ENCODE results near the gene SPON1.
"Not testable (repeated sequence)": the region's sequence is repeated elsewhere in the genome, so short reads cannot be mapped to it uniquely, and the experiment has no call there.

The SPON1 gene

DNA sequence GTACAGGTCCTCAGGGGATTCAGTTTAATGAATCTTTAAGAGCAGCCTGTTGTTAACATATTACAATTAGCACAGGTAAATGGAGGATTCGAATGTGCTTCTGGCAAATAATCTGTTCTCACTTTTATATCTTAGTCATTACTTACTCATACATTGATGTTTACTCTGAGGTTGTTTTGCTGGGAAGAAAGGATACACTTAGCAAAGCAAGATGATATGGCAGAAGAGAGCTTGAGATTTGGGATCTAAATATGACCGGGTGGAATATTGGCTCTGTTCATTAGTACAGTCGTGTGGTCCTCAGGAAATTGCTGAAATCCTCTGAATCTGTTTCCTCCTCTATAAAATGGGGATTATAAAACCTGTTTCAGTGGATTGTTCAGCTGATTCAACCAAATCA is 59.7 kb downstream of the SPON1 start:
- Histone ChIP-seq H3K9ac (ENCODE audit: low read depth, low read length) (no peak overlapping the region), H3K9me3 (ENCODE audit: control insufficient read depth, insufficient read depth, low read length) (no peaks in the 10 kb centered on the region), H3K4me1 (ENCODE audit: insufficient read depth, low read length) (0 out of 2 replicates have a peak, but pooled peaks cover 4% of the 10 kb centered on the region), H3K36me3 (ENCODE audit: insufficient read depth, low read length) (no peaks in the 10 kb centered on the region)

DNA sequence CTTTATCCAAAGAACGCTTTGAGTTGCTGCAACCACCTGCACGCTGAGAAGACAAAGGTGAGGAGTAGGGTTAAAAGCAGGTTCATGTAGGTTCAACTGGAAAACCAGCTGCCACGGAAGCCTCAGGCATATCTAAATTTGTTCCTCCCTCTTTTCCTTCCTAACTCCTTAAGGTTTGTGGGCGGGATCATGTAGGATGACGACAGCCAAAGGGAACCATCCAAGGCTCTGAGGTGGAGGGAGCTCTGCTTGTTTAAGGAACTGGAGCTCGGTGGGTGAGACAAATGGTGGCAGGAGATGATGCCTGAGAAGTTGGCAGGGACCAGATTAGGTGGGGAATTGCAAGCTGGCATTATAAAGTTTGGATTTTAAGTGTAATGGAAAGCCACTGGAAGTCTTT is 60.3 kb downstream of the SPON1 start:
- H3K9ac ChIP-seq (ENCODE audit: low read depth, low read length): no peak overlapping the region
- no peaks in the 10 kb centered on the region for H3K9me3 ChIP-seq (ENCODE audit: control insufficient read depth, insufficient read depth, low read length)
- H3K4me1 ChIP-seq (ENCODE audit: insufficient read depth, low read length): 0 out of 2 replicates have a peak, but pooled peaks cover 4% of the 10 kb centered on the region
- H3K36me3 ChIP-seq (ENCODE audit: insufficient read depth, low read length): no peaks in the 10 kb centered on the region

DNA sequence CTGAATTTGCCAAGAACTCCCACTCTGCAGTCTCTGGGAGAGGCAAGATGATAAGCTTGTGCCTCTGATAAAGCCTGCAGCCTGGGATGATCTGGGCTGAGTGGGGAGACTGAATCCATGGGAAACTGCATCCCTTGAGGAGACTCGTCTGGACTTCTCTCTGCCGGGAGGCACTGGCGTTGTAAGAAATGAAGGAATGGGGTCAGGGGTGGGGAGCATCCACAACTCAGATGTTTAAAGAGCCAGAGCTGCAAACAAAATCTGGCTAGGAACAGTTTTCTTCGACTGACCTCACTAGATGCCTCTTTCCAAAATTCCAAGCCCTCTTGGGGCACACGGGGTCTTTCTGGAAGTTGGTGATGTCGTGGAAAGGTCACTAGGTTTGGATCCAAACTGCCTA is 64.4 kb downstream of the SPON1 start:
- Histone ChIP-seq H3K4me1 (ENCODE audit: insufficient read depth, low read length) (peaks cover 11% of the 10 kb centered on the region), H3K9me3 (ENCODE audit: control insufficient read depth, insufficient read depth, low read length) (no peaks in the 10 kb centered on the region), H3K36me3 (ENCODE audit: insufficient read depth, low read length) (no peaks in the 10 kb centered on the region), H3K9ac (ENCODE audit: low read depth, low read length) (no peak overlapping the region)

DNA sequence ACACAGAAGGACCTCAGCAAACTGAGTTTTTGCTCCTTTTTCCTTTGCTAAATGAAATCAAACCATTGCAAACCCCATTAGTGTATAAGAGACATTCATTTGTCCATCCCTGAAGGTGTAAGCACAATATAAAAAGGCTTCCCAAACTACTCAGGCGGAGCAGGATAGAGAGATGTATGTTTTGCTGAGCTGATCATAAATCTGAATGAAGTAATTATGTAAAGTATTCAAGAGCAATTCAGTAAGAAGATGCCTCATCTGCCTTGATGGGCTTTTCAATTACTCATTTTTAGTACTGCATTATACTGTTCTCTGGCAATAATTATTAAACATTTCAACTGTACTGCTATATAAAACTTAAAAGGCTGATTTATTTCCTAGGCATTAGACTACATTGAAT is 65.0 kb downstream of the SPON1 start:
- Histone ChIP-seq H3K36me3 (ENCODE audit: insufficient read depth, low read length) (no peaks in the 10 kb centered on the region), H3K9ac (ENCODE audit: low read depth, low read length) (no peak overlapping the region), H3K9me3 (ENCODE audit: control insufficient read depth, insufficient read depth, low read length) (no peaks in the 10 kb centered on the region)

DNA sequence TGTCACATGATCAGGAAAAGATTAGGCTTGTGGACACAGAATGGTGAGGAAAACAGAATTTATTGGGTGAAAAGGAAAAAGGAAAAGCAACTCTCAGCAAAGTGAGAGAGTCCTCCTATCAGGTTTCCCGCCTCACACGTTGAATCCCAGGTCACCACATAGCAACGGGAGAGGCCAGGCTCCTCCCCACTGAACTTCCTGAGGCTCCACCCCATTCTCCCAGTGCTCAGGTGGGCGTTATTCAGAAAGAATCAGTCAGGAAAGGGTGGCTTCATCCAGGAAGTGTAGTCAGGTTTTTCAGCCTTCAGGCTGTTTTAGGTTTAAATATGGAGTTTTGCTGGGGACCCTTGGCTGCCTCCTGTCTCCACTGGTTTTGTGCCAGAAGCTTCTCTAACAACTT is 66.9 kb downstream of the SPON1 start:
- H3K36me3 ChIP-seq (ENCODE audit: insufficient read depth, low read length): no peaks in the 10 kb centered on the region
- no peaks in the 10 kb centered on the region for H3K9me3 ChIP-seq (ENCODE audit: control insufficient read depth, insufficient read depth, low read length)
- H3K9ac ChIP-seq (ENCODE audit: low read depth, low read length): no peak overlapping the region
- H3K4me1 ChIP-seq (ENCODE audit: insufficient read depth, low read length): peaks cover 8% of the 10 kb centered on the region

More for the DNA sequence above, 65.0 kb downstream of the SPON1 start:
- peaks cover 11% of the 10 kb centered on the region for H3K4me1 ChIP-seq (ENCODE audit: insufficient read depth, low read length)

DNA sequence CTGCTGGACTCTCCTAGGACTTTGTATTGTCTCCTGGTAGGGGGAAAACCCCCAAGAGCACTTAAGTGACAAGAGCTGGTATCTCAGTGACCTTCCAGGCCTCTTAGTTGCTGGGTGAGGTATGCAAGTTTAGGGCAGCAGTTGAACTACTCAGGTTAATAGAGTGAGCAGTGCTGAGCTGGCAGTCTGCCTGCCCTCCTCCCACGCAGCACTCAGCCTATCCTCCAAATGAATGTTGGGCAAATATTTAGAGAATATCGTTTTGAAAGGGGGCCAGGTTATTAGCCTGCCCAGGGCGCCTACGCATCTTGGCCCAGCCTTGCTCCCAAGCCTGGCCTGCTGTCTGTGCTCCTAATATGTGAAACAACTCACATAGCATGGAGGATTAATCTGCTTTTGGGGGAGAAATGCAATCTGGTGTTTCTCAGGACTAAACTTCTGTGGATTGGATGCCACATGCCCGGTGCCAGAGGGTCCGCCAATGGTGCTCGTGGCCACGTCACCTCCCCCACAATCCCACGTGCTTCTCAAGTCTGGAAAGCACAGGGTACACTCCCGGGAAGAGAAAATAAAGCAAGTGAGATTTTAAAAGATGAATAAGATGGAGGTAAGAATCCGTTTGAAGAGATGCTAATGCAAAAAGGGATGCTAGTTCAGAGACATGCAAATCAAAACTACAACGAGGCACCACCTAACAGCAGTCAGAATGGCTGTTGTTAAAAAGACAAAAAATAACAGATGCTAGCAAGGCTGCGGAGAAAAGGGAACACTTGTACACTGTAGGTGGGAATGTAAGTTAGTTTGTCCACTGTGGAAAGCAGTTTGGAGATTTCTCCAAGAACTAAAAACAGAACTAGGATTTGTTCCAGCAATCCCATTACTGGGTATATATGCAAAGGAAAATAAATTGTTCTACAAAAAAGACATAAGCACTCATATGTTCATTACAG is 67.7 kb downstream of the SPON1 start:
- Histone ChIP-seq H3K36me3 (ENCODE audit: insufficient read depth, low read length) (no peaks in the 10 kb centered on the region), H3K9me3 (ENCODE audit: control insufficient read depth, insufficient read depth, low read length) (no peaks in the 10 kb centered on the region), H3K9ac (ENCODE audit: low read depth, low read length) (no peak overlapping the region), H3K4me1 (ENCODE audit: insufficient read depth, low read length) (peaks cover 8% of the 10 kb centered on the region)

DNA sequence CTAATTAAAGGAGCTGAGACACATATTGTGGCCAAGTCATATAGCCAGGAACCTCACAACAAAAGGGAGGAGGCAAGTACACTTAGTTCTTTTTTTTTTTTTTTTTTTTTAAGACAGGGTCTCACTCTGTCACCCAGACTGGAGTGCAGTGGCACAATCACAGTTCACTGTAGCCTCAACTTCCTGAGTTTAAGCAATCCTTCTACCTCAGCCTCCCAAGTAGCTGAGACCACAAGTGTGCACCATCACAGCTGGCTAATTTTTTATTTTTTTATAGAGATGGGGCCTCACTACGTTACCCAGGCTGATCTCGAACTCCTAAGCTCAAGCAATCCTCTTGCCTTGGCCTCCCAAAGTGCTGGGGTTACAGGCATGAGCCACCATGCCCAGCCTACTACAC is 73.0 kb downstream of the SPON1 start:
- not testable (repeated sequence) for H3K36me3 ChIP-seq (ENCODE audit: insufficient read depth, low read length); H3K9ac ChIP-seq (ENCODE audit: low read depth, low read length); H3K9me3 ChIP-seq (ENCODE audit: control insufficient read depth, insufficient read depth, low read length); H3K4me1 ChIP-seq (ENCODE audit: insufficient read depth, low read length)

DNA sequence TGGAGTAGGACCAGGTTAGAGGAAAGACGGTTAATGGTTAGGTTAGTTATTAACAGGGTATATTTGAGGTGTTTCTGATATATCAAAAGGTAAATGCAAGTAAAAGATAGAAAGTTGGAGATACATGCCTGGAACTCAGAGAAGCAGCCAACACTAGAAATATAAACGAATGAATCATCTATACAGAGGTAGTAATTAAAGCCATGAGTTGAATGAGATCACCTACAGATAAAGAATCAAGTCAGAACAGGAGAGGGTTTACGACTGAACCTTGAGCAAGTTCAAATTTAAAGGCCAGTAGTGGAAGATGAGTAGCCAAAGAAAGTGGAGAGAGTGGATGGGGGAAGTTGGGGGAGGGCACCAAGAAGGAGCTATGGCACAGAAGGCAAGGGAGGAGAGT is 73.9 kb downstream of the SPON1 start:
- H3K36me3 ChIP-seq (ENCODE audit: insufficient read depth, low read length): no peaks in the 10 kb centered on the region
- H3K9me3 ChIP-seq (ENCODE audit: control insufficient read depth, insufficient read depth, low read length): no peaks in the 10 kb centered on the region
- no peak overlapping the region for H3K9ac ChIP-seq (ENCODE audit: low read depth, low read length)
- H3K4me1 ChIP-seq (ENCODE audit: insufficient read depth, low read length): 0 out of 2 replicates have a peak, but pooled peaks cover 2% of the 10 kb centered on the region

DNA sequence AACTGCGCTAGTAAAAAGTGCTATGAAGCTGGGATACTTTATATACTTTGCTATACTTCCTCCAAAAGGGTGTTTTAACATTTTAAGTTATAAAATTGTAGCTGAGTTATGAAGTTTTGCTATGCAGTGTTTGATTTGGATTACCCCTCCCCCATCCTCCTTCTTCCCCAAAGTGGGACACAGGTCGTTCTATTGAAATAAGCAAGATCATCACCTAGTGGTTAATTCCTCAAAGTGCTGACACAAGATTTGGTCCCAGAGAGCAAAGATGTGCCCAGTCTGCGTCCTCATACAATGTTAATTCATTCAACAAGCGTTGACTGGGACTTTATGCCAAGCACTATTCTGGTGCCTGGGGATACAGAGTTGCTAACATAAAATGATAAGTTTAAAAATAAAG is 78.5 kb downstream of the SPON1 start:
- Histone ChIP-seq H3K4me1 (ENCODE audit: insufficient read depth, low read length) (0 out of 2 replicates have a peak, but pooled peaks cover 3% of the 10 kb centered on the region), H3K9ac (ENCODE audit: low read depth, low read length) (no peak overlapping the region), H3K9me3 (ENCODE audit: control insufficient read depth, insufficient read depth, low read length) (no peaks in the 10 kb centered on the region), H3K36me3 (ENCODE audit: insufficient read depth, low read length) (no peaks in the 10 kb centered on the region)

DNA sequence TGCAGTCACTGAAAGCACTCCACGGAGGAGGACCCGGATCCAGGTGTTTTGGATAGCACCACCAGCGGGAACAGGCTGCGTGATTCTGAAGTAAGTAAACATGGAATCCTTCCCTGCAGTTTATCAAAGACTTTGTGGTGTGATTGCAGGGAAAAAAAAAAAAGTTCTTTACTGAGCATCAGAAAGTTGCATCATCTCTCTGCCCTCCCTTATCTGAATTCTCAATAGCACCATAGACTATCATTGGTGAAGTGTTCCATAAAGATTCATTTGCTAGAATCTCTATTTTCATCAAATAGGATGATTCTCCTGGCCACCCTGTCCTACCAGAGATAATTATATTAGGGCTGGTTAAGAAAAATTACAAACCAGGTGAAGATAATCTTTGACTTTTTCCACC is 79.0 kb downstream of the SPON1 start:
- H3K9me3 ChIP-seq (ENCODE audit: control insufficient read depth, insufficient read depth, low read length): no peaks in the 10 kb centered on the region
- no peaks in the 10 kb centered on the region for H3K36me3 ChIP-seq (ENCODE audit: insufficient read depth, low read length)
- no peak overlapping the region for H3K9ac ChIP-seq (ENCODE audit: low read depth, low read length)
- 0 out of 2 replicates have a peak, but pooled peaks cover 3% of the 10 kb centered on the region for H3K4me1 ChIP-seq (ENCODE audit: insufficient read depth, low read length)

DNA sequence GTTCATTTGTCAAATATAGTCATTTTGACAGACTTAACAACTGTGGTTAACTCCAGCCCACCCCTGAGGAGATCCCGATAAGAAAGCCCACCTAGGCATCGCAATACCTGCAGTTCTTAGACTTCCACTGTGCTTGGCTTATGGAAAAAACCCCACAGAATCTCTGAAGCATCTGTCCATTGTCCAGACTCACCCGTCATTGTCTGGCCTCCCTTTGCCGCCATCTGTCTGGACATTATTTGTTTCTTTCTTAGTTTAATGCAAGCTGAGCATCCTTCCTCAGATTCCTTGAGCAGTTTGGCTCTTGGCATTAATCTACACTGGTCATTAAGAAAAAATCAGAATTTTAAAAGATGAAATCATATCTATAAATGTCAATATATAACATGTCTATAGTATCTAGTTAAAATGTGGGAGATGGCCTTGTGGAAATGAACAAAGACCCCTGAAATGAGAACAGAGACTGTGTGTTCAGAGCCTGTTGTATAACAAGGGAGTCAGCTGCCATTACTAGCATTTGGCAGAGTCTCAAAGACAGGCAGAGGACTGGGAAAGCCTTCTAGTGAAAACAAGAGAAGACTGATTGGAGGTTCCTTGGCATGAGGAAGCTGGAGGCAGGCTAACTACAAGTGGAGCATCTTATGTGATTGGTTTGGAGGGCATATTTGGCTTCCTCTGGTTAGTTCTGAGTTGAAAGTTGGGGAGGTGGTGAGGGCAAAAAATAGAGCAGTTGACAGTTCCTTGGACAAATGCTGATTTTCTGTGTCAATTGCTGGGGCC is 80.4 kb downstream of the SPON1 start:
- Histone ChIP-seq H3K4me1 (ENCODE audit: insufficient read depth, low read length) (0 out of 2 replicates have a peak, but pooled peaks cover 3% of the 10 kb centered on the region), H3K9me3 (ENCODE audit: control insufficient read depth, insufficient read depth, low read length) (no peaks in the 10 kb centered on the region)

DNA sequence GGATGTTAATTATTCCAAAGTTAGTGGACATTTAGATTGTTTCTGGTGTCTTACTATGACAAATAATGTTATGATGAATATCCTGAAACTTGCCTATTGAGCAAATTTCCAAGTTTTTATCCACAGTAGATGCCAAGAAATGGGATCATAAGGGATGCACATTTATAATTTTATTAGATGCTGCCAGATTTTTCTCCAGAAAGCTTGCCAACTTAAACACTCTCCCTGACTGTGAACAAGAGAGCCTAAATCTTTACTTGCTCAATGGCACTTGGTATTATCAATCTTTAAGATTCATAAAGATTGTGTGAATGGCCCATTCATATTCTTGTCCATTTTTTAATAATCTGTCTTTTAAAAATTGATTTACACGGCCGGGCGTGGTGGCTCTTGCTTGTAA is 82.4 kb downstream of the SPON1 start:
- Histone ChIP-seq H3K9ac (ENCODE audit: low read depth, low read length) (no peak overlapping the region), H3K36me3 (ENCODE audit: insufficient read depth, low read length) (no peaks in the 10 kb centered on the region), H3K9me3 (ENCODE audit: control insufficient read depth, insufficient read depth, low read length) (no peaks in the 10 kb centered on the region), H3K4me1 (ENCODE audit: insufficient read depth, low read length) (0 out of 2 replicates have a peak, but pooled peaks cover 3% of the 10 kb centered on the region)

More for the DNA sequence above, 80.4 kb downstream of the SPON1 start:
- Histone ChIP-seq H3K36me3 (ENCODE audit: insufficient read depth, low read length) (no peaks in the 10 kb centered on the region), H3K9ac (ENCODE audit: low read depth, low read length) (no peak overlapping the region)

DNA sequence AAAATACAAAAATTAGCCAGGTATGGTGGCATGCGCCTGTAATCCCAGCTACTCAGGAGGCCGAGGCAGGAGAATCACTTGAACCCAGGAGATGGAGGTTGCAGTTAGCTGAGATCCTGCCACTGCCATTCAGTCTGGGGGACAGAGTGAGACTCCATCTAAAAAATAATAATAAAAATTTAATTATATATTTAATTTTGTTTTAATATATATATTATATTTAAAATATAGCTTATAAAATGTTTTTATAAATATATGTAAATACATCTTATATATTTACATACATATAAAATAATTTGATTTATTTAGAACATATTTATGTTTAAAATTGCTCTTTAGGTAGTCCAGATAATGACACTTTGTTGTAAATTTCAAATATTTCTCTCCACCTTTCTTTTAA is 82.9 kb downstream of the SPON1 start:
- no peaks in the 10 kb centered on the region for H3K36me3 ChIP-seq (ENCODE audit: insufficient read depth, low read length)
- H3K9ac ChIP-seq (ENCODE audit: low read depth, low read length): no peak overlapping the region
- no peaks in the 10 kb centered on the region for H3K9me3 ChIP-seq (ENCODE audit: control insufficient read depth, insufficient read depth, low read length)
- H3K4me1 ChIP-seq (ENCODE audit: insufficient read depth, low read length): 0 out of 2 replicates have a peak, but pooled peaks cover 3% of the 10 kb centered on the region

DNA sequence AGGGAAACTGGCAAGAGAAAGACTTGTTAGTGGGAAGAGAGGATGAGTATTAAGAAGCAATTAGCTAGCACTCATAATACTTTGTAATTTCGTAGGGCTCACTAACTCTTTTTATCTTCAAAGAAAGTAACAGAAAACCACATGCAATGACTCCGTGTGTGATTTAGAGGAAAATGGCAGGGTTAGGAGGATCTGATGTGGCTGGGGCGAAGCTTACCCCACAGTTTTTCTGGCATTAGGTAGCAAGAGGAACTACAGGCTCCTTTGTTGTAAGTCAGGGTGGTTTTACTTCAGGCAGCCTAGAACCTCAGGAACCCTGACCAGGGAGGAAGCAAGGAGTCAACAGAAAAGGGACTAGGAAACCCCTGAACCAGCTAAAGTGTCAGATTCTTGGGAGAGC is 89.7 kb downstream of the SPON1 start:
- Histone ChIP-seq H3K36me3 (ENCODE audit: insufficient read depth, low read length) (no peaks in the 10 kb centered on the region), H3K9ac (ENCODE audit: low read depth, low read length) (no peak overlapping the region), H3K4me1 (ENCODE audit: insufficient read depth, low read length) (no peaks in the 10 kb centered on the region), H3K9me3 (ENCODE audit: control insufficient read depth, insufficient read depth, low read length) (no peaks in the 10 kb centered on the region; the same call in 1 of the 2 replicates)

Data from ES-I3 (cell line).